Activated CD4-positive, alpha-beta T cell treated with anti-CD3 and anti-CD28 coated beads for 4 hours (primary cell): Measurements from ENCODE around the gene SREBF1.

Experiments used
- DNase-seq, 2 donors: peaks; one replicate each; pipeline ENCODE4 v3.0.0-alpha.2; 2020

Gene SREBF1

DNA sequence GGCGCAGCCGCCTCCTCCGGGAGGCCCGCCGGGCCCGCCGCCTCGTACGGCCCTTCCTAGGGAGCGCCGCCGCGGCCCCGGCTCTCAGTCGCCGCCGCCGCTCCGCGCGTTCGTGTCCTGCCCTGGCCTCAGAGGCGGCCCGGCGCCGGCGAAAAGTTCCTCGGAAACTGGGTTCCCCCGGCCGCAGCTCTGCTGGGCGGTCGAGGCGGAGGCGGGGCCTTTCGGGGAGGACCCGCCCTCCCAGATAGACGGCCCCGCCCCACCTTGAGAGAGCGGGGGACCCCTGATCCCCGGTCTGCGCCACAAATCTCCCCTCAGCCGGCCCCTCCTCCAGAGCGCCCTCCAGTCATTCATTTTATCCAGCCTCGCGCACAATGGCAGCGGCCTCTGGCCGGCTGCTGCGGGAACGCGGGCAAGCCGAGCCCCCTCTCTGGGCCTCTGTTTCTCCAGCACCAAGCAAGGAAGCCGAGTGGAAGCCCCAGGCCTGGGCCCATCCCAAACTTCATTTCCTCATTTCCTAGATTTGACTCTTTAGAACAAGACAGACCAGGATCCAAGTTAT is at the start of gene SREBF1:
SREBF1 (minus strand) TSS at position 169 of the 562 bp plus-strand sequence. CDS start 169 bp downstream, outside the sequence.
- DNase-seq: peak; percentile 55 to 69

DNA sequence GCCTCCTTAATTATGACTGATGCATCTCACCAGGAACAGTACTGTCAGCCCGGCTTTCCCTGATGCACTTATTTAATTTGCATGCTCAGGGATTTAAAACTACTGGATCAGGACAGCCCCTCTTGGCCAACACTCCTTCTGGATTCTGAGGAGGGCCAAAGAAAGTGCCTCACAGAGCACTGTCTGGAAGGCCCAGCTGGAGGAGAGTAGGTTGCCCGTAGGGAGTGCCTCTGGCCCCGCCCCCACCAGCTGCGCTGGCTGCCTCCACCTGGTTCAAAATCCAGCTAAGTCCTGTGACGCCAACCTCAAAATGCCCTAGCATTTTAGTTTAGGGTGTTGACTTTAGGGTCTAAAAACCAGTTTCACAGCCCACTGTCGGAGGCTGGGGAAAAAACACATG is 49.4 kb upstream of the SREBF1 start:
- no peak for DNase-seq

DNA sequence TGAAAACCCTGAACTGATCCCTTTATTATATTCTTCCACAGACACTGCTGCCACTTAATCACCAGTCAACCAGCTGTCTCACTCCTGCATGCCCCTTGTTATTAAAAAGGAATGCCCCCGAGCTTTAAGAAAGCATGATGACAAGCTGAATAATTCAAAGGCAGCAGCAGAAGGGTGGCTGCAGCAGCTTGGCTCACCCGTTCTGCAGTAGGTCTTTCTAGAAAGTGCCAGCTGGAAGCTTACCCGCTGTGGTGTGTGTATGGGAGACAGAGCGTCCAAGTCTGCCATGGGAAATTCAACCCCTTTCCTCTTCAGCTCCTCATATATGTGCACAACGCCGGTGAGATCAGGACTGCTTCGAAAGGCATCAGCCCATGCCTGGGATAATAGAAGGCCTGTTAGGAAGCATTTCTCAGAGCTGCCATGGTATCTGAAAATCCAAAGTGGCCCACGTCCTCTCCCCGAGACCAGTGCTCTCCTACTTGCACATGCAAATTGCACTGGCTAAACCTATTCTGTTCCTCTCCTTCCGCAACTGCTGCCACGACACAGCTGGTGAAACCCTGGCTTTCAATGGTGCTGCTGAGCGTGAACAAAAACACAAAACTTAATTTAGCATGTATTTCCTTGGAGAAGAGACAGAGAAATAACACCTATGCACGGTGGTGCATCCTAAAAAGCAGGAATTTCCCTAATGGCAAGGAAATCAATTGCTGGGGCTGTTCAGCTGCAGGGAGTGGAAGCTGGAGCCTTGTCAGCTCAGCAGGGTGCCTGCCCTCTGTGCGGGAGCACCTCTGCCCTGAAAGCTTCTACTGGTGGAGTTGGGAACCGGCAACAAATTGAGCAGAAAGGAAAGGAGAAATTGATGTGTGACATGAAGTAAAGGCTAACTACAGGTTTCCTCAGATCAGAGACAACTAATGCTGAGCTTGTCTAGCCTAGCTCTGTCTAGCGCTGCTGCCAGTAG is 47.9 kb upstream of the SREBF1 start:
- DNase-seq: no peak

DNA sequence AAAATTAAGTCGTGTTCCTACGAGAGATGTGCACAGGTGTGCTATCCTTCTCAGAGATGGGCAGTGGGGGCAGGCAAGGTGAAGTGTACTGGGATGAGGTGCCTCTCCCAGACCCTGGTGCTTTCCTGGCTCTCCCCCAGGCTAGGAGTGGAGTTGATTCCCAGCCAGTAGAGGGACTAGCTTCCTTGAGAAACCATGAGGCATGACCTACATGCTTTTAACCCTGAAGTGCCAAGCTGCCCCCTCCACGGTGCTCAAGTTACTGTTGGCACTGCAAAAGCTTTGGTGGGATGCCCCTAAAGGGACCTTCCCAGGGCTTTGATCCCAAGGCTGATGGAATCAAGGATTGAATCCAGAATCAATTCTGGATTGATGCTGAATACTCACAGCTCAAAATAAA is 47.0 kb upstream of the SREBF1 start:
- DNase-seq: no peak

DNA sequence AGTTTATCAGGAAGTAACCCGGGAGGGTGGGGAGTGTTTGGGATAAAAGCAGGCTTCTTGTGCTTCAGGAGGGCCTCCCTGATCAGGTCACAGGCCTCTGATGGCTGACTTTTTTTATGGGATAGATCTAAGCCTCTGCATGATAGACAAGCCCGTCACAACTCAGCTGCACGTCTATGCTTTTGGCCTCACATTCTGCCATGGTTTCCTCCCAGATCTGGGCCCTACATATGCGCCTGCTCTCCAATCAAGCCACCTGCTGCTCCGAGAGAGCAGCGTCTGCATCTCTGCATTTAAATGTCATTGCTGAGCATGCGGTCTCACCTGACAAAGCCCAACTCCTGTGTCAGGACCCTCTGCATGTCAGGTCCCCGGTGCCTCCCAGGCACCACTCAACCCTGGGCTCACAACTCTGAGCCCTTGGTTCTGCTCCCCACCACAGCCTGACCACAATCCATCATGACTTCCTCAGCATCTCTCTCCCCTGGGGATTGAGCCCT is 45.3 kb upstream of the SREBF1 start:
- no peak for DNase-seq

DNA sequence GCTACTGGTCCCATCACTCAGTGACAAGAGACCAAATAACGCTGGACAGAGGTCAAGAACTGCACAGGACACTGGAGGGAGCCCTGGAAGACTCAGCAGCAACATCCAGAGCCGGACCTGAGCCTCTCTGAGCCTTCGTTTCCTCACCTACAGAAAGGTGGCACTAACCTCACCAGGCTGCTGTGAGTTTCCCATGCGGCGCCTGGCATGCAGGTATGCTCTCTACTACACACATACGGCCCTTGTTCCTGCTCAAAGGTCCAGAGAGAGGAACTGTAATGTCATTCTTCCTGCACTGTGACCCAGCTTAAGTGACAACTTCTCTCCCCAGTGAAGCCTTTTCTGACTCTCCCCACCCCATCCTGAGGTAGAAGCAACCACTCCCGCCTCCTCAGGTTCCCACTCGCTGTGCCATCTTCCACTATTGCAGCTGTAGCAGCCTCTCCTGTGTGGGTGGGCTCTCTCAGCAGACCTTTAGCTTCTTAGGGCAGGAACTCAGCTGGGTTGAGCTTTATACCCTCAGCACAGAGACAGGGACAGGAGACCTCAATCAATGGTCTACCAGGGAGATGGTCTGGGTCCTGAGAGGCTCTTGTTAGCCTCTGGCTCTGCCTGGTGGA is 43.9 kb upstream of the SREBF1 start:
- no peak for DNase-seq

DNA sequence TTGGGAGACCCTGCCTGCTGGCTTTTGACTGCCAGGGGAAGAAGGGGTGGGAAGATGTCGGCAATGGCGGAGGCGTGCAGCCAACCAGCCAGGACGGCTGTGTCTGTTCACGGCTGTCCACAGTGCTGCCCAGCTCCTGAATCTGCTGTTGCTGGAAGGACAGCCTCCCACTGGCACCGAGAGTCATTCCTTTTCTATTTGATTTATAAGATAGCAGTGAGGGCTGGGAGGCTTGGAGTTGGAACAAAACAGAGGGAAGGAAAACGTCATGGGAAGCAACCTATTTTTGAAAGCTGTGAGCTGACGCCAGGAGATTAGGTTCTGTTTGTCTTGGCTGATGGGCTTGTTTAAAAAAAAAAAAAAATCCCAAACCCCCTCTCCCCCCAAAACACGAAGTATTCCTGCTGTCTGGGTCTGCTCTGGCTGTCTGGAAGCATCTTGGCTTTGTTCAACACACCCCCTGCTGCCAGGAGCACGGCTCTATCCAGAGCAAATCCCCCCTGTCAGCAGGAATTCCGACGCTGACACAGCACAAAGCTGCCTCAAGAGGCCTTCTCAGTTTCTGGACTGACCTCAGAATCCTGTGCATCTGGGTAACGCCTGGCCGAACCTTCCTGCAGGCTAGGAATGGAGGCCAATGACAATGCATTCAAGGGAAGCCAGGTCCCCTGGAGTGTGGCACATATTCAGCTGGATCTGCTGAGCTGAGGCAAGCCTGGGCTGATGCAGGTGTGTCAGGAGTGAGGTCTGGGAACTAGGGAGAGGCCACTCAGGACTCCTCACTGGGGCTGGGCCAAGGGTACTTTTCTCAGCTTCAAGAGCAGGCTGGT is 41.0 kb upstream of the SREBF1 start:
- DNase-seq: no peak

DNA sequence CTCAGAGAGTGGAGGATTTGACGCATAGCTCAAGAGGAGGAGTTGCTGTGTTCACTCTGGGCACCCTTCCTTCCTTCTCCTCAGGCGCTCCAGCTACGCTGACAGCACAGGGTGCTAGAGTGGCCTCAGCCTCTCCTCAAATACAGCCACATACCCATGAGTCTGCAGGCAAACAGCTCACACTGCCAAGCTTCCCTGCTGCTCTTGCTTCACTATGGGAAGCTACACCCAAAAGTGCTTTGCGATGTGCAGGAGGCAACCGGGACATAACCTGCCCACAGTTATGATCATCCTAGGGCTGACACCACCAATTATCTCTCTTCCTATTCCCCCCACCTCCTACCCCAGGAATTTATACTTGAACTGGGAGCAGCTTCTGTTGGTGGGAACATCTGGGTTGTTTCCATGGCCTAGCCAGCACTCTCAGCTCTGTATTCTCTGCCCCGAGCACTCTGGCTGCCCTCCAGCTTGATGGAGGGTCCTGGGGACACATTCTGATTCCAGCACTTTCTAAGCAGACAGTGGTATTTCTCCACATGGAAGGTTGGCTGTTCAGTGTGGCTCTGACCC is 40.3 kb upstream of the SREBF1 start:
- DNase-seq: no peak

DNA sequence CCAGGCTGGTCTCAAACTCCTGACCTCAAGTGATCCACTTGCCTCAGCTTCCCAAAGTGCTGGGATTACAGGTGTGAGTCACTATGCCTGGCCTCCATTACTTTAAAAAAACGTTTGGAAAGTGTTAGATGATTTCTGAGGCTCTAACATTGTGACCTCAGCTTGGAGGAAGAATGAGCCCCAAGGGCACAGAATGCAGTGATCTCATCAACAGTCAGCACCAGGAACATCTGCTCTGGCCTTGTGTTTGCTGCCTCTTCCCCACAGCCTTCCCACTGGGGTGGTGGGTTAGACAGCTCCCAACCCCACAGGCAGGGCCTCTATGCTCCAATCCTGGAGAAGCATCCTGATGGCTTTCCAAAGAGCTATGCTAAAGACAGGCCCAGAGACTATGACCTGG is 37.7 kb upstream of the SREBF1 start:
- no peak for DNase-seq

DNA sequence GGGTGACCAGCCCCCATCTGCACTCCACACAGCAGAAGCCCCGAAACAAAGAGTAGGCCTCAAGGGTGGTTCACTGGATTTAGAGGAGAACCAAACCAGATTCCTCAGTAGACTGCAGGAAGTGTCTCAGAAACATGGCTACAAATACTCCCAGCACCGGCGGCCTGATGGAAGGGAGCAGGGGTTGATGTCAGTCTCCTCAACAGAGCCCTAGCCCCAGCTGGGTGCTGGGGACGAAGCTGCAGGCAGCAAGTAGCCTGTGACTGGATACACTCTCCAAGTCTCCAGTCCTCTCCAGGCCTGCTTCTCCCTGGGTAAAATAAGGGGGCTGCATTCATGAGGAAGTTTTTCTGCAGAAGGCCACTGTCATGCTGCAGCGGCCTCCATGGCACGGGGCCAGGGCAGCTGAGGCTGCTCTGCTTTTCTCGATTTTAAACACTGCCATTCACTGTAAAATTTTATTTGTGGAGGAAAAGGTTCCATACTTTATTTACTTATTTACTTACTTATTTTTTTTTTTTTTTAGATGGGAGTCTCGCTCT is 36.7 kb upstream of the SREBF1 start:
- no peak for DNase-seq

DNA sequence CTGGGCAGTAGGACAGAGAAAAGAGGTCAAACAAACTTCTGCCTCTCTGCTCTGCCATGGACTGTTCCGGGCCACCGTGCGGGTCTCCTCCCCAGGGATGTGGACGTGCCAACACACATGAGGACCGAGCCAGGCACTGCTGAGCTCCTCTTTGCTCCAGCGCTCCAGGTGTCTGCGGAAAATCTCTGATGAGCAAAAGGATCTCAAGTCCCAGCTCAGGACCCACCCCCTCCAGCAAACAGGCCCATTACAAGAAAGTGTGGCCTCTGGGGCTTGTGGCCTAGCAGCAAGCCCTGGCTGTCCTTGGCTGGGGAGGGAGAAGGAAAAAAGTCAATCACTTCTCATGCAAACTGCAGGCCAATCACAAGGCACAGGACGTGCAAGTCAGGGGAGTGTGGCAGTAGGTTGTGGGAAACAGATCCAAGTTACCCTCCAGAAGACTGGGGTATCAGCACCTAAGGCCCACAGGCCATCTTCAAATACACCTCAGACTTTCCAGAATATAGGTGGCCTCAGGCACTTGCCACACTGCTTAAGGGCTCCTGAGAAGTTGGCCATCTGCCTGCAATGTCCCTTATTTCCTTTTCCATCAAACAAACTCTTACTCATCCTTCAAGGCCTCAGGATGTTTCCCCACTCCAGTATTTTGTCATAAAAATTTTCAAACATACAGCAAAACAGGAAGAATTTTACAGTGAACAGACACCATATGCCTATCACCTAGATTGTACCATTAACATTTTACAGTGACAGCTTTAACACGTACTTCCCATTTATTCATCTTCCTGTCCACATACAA is 36.0 kb upstream of the SREBF1 start:
- DNase-seq: no peak

DNA sequence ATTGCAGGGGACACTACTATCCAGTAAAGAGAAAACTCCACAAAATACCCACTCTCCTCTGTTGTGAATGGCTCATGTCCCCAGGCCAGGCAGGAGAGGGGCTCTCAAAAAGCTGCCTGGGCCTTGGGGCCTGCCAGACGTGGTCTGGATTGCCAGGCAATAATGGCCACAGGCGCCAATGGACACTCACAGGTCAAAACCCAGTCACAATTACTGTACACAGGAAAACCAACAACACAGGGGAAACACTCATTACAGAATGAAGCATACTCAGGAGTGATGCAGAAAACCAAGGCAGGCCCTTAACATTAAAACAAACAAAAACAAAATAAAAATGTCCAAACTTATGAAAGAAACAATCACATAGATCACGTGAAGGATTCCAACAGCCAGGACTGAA is 35.1 kb upstream of the SREBF1 start:
- DNase-seq: no peak

DNA sequence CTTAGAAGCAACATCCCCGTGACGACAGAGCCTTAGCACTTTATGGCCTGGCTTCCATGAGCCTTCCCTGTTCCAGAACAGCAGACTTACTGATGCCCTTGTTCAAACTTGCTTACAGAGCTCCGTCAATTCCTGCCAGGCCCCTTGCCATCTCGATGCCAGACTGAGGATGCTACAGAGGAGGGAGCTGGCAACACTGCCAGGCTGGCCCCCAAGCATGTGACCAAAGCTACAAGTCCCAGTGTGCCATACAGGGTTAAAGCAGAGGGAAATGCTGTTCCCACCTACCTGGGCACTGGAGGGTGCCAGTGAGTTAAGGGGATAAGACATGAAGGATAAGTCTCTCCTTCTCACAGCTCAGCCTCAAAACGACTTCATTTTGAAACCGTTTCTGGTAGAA is 33.5 kb upstream of the SREBF1 start:
- no peak for DNase-seq

DNA sequence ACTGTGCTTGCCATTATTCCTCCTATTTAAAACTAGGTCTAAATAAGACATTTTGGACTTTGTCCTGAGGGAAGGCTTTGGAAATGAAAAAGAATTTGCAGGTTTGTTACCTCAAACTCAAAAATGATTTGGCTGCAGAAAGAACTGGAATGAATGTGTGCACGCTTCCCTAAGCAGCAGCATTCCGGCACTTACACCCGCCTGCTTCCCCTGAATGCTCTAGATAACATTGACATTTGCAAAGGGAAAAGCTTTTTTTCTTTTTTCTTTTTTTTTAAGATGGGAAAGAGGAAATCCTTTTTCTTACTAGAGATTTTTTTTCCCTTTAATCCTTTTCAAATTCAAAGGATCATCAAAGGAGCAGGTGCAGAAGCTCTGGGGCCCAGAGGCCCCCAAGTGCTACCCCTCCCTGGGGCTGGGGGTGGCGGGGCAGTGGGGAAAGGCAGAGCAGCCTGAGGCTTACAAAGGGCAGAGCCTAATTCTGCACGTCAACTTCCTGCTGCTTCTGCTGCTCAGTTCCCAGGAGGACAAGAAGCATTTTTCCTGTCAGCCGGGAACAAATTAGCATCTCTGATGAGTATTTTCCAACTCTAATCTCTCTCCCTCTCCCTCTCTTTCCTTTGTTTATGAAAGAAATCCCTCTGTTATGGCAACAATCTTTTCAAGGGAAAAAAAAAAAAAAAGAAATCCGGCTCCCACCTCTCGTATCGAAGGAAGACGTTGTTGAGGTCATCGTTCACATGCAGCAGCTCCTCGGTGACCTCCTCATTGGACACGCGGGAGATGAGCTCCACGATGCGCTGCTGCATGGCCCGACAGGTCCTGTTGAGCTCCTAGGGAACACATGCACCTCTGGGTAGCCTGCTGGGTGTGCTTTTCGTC is 32.1 kb upstream of the SREBF1 start:
- no peak for DNase-seq

DNA sequence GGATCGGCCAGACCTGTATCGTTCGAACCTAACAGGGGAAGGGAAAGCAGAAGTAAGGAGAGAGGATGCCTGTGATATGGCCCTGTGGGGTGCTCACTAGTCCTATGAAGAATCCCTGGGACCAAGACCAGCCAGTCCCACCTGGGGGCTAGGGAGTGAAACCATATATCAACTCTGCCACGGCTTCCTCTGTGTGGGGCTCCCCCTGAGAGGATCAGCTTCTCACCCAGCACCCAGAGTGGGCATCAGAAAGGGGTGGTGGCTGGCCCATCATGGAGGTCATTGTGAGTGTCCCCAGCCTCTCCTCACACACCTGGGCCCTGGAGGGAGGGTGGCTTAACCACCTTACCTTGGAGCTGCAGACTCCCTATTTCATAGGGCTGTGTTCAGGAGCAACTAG is 30.1 kb upstream of the SREBF1 start:
- DNase-seq: no peak

DNA sequence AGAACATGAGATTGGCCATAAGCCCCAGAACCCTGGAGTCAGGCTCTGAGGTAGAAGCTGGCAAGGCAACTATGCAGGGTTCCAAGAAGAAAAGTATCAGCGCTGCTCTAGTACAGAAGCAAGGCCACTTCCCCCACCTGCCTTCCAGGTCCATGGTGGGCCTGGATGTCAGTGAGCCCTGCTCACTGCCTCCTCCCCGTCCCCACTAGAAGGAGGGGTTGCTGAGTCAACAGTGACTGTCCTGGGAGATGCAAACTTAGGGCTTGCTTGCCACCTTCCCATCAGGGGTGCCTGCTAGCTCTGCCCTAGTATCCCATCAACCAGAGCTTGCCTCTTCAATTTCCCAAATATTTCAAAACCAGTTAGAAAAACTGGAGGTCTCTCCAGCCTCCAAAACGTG is 29.6 kb upstream of the SREBF1 start:
- DNase-seq: no peak

DNA sequence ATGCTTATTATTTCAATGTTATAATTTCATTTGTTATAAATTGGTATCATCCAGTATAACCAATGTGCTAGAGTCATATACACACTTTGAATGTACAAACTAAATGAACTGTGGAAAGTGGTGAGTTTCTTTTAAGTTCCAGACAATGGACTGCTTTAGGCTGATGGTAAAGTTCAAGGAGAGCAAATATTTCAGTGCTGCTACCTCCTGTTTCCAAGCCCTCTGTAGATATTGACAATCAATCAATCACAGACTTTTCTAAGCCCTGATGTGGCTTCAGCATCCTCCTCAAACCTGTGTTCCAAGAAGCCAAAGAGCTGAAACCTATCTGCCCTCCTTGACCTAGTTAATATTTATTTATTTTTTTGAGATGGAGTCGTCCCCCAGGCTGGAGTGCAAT is 28.2 kb upstream of the SREBF1 start:
- DNase-seq: no peak

DNA sequence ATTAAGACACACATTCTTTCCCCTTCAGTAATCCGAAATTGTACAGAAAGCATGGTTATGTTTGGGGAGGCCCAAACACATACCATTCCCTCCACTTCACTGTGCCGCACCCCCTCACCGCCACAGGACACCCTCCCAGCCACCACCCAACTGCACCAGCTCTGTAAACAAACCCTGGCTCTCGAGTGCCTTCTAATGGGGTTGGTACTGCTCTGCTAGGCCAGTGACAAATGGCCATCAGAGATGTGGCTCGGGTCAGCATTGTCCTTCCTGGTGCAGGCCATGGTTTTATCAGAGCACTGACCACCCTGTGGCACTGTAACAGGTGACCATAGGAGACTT is 24.0 kb upstream of the SREBF1 start:
- no peak for DNase-seq

DNA sequence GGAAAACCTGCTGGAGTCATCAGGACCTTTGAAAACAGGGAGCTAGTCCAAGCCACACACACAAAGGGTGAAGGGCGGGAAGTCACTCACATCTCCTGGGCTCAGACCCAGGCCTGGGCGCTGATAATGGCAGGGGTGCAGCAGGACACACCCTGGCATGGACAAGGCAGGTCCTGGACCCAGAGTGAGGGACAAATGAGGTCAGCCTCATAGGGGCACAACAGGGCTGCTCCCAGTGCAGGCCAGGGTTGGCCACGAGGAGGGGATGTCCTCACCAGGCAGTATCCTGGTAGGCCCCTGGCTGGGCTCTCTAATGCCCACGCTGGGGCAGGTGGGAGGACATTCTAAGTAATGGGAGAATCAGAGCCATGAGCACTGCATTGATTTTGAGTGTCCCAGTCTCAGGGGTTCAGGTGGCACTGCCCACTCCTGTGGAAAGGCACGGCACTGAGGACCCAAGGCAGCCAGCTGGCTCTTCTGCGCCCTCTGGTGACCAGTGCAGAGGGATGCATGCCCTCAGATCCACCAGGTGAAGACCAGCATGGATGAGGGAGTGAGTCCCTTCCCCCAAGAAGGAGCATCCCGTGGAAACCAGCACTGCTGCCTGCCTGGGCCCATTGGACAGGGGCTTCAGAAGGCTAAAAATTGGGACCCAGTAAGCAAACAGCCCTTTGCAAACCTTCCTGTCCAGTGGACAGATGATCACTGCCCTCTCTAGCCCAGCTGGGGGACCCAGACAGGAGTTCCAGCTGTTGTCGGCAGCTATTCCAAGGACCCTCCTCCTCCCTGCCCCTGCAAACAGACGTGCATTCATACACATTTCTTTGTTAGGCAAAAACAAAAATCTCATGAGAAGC is 23.4 kb upstream of the SREBF1 start:
- DNase-seq: peak; percentile 70 to 73
